PC-9 (cell line): ENCODE measurements around the gene TUBB8. TPM values are rescaled to one million over a fixed set of nuclear protein-coding genes. Genes with fewer than 3 reads are reported as not detected.
A peak's percentile ranks its signal among the peaks of the same experiment; 100 is the strongest.

Experiments
- Bru-seq: library from RNA; stranded (reverse); fragments of 400-500 nt; gene quantifications from one replicate; lab custom pipeline; 2021; lab: Mats Ljungman, UMichigan
- BruChase-seq, 2 experiments: library from RNA; stranded (reverse); fragments of 400-500 nt; gene quantifications; one replicate each; lab custom pipeline; 2021; lab: Mats Ljungman, UMichigan
- BruUV-seq: library from RNA; stranded (reverse); fragments of 400-500 nt; replicated peaks from 2 replicates; lab custom pipeline; 2021; lab: Mats Ljungman, UMichigan
- CTCF ChIA-PET: fragments of 300-600 bp; sonication (Branson Sonifier 250); formaldehyde crosslinking; loops from one replicate; lab custom pipeline; 2022; ENCODE audit warnings: antibody characterized with exemption; lab: Charles Lee
- POLR2A ChIA-PET: fragments of 300-600 bp; sonication (Branson Sonifier 250); formaldehyde crosslinking; loops from one replicate; lab custom pipeline; 2022; ENCODE audit warnings: antibody characterized with exemption; ENCODE audit not compliant: unreplicated experiment; lab: Charles Lee
- DNase-seq, 2 experiments: peaks; one replicate each; pipeline versions ENCODE4 v3.0.0 to v3.0.0-alpha.2; 2015 to 2022; ENCODE audit warnings: mixed read lengths in 1 of 2
- H2AFZ ChIP-seq: fragments of 200-600 bp; sonication (generic); 2 replicates; pipeline ENCODE4 v1.8.1; 2017; ENCODE audit warnings: antibody characterized with exemption
- H3F3A ChIP-seq: fragments of 200-600 bp; sonication (generic); 2 replicates; pipeline ENCODE4 v1.8.1; 2017; ENCODE audit warnings: antibody characterized with exemption, mild to moderate bottlenecking, low read depth; ENCODE audit not compliant: insufficient read depth
- H3K27ac ChIP-seq: fragments of 200-600 bp; sonication (generic); 2 replicates; pipeline ENCODE4 v1.6.1; 2016; ENCODE audit warnings: mixed run types
- H3K27me3 ChIP-seq: fragments of 200-600 bp; sonication (generic); 2 replicates; pipeline ENCODE4 v1.6.1; 2016; ENCODE audit warnings: low read depth, mixed run types; ENCODE audit not compliant: insufficient read depth
- H3K36me3 ChIP-seq: fragments of 200-600 bp; sonication (generic); 2 replicates; pipeline ENCODE4 v1.6.1; 2016; ENCODE audit warnings: low read depth, mixed run types
- H3K4me1 ChIP-seq: fragments of 200-600 bp; sonication (generic); replicated peaks from 2 replicates; pipeline ENCODE4 v1.6.1; 2016; ENCODE audit warnings: mixed run types; ENCODE audit not compliant: insufficient read depth
- H3K4me2 ChIP-seq: fragments of 200-600 bp; sonication (generic); 2 replicates; pipeline ENCODE4 v1.6.1; 2017; ENCODE audit warnings: mixed run types
- H3K4me3 ChIP-seq: fragments of 200-600 bp; sonication (generic); 2 replicates; pipeline ENCODE4 v1.6.1; 2016; ENCODE audit warnings: mixed run types
- H3K79me2 ChIP-seq: fragments of 200-600 bp; sonication (generic); 2 replicates; pipeline ENCODE4 v1.6.1; 2017; ENCODE audit warnings: low read depth, mixed run types
- H3K9me2 ChIP-seq: fragments of 200-600 bp; sonication (generic); 2 replicates; pipeline ENCODE4 v1.8.1; 2017; ENCODE audit warnings: mild to moderate bottlenecking; ENCODE audit not compliant: insufficient read depth
- H3K9me3 ChIP-seq: fragments of 200-600 bp; sonication (generic); 2 replicates; pipeline ENCODE4 v1.8.1; 2016; ENCODE audit warnings: low read depth; ENCODE audit not compliant: insufficient read depth
- H4K20me1 ChIP-seq: fragments of 200-600 bp; sonication (generic); 2 replicates; pipeline ENCODE4 v1.8.1; 2017; ENCODE audit not compliant: insufficient read depth
- CTCF ChIP-seq: fragments of 200-600 bp; sonication (generic); conservative IDR thresholded peaks from 2 replicates; pipeline ENCODE4 v1.6.1; 2017; ENCODE audit warnings: mixed run types, antibody characterized with exemption, mild to moderate bottlenecking, moderate library complexity
- EZH2 ChIP-seq: fragments of 200-600 bp; sonication (generic); IDR thresholded peaks from 2 replicates; pipeline ENCODE4 v1.8.0; 2017; ENCODE audit warnings: antibody characterized with exemption, low read depth
- intact Hi-C: fragments of 100-400 bp; cut with micrococcal nuclease; formaldehyde crosslinking; loops from one replicate; pipeline ENCODE4 v1.10.0; 2022; ENCODE audit not compliant: unreplicated experiment
- long read RNA-seq: library from polyadenylated mRNA; stranded (forward); transcript quantifications from one replicate; pipeline ENCODE4 v2.0.0, GENCODE V29; 2022
- total RNA-seq: library from RNA; stranded (reverse); gene quantifications from 2 replicates; pipeline ENCODE4 v1.2.3, GENCODE V29; 2021

Gene TUBB8
- total RNA-seq (0.53 and 0.59 TPM in 2 replicates), Bru-seq, nascent RNA (percentile 28 among the genes with signal in this experiment), BruChase-seq, experiment 1, labeled RNA remaining after a 2-hour chase (percentile 34 among the genes with signal in this experiment), BruChase-seq, experiment 2, labeled RNA remaining after a 6-hour chase (percentile 23 among the genes with signal in this experiment)
- long read RNA-seq, partial matches to known transcripts, result 0 of 1 reads
- long read RNA-seq, other reads (novel, unspliced or antisense), result 1 of 1 reads

- intact Hi-C loops, result no loop called here
- Histone ChIP-seq H3K9me3 (no peaks in the 10 kb centered on the region), H3F3A (no peaks in the 10 kb centered on the region), H3K4me1 (no peaks in the 10 kb centered on the region), H4K20me1 (no peaks in the 10 kb centered on the region), H3K36me3 (no peaks in the 10 kb centered on the region), H3K9me2 (no peaks in the 10 kb centered on the region), H3K27me3 (no peaks in the 10 kb centered on the region), H3K4me3 (no peak within 1 kb of the TSS), H3K79me2 (no peaks in the 10 kb centered on the region), H2AFZ (no peak within 1 kb of the TSS), H3K27ac (no peak within 1 kb of the TSS), H3K4me2 (no peak within 1 kb of the TSS)
- CTCF ChIA-PET, result no interaction called here
- no peak for TF ChIP-seq CTCF
- TF ChIP-seq EZH2, result no peak
- POLR2A ChIA-PET, result no interaction called here
- no peak for DNase-seq
- no TSS peak for BruUV-seq
These were observed at the start of gene TUBB8 for GRCh38 chr10:48996-49395. Gene TUBB8, minus strand, starts transcription at chr10:49296. Its CDS starts 58 bp downstream, at chr10:49238.

- no peak overlapping the region for H3K4me3 ChIP-seq
- H3K9me3 ChIP-seq, result peaks cover 7% of the 10 kb centered on the region; the same call in 1 of the 2 replicates
- CTCF ChIA-PET, result no interaction called here
- H3F3A ChIP-seq, result peaks cover 4% of the 10 kb centered on the region; the same call in 1 of the 2 replicates
- no peak overlapping the region for H2AFZ ChIP-seq
- BruUV-seq, result no TSS peak
- intact Hi-C loops, result no loop called here
- H3K36me3 ChIP-seq, result no peaks in the 10 kb centered on the region
- DNase-seq, result no peak
- no peaks in the 10 kb centered on the region for H3K9me2 ChIP-seq
- peaks cover 19% of the 10 kb centered on the region for H3K4me1 ChIP-seq
- TF ChIP-seq EZH2 (no peak), CTCF (no peak)
- no peaks in the 10 kb centered on the region for H3K27me3 ChIP-seq
- H4K20me1 ChIP-seq, result no peaks in the 10 kb centered on the region
- H3K4me2 ChIP-seq, result no peak overlapping the region
- POLR2A ChIA-PET, result no interaction called here
- no peaks in the 10 kb centered on the region for H3K79me2 ChIP-seq
- H3K27ac ChIP-seq, result no peak overlapping the region
These were observed 47.4 kb upstream of the TUBB8 start for GRCh38 chr10:96466-96865.

- ChIA-PET POLR2A (interaction anchor here (0.6 kb wide), 1 partner anchor 20 kb away, joined by 27 read pairs; no protein-coding TSS in a partner anchor), CTCF (no interaction called here)
- Histone ChIP-seq H3K27me3 (no peaks in the 10 kb centered on the region), H3K4me1 (peaks cover 19% of the 10 kb centered on the region), H3K4me2 (no peak overlapping the region), H3K4me3 (no peak overlapping the region), H3K9me2 (no peaks in the 10 kb centered on the region), H3K9me3 (peaks cover 7% of the 10 kb centered on the region; the same call in 1 of the 2 replicates), H3K27ac (no peak overlapping the region), H3K36me3 (no peaks in the 10 kb centered on the region), H2AFZ (no peak overlapping the region), H3K79me2 (no peaks in the 10 kb centered on the region), H3F3A (peaks cover 4% of the 10 kb centered on the region; the same call in 1 of the 2 replicates), H4K20me1 (no peaks in the 10 kb centered on the region)
- no peak for TF ChIP-seq CTCF
- no peak for TF ChIP-seq EZH2
- no TSS peak for BruUV-seq
- intact Hi-C loops, result no loop called here
- no peak for DNase-seq
These were observed 46.4 kb upstream of the TUBB8 start for GRCh38 chr10:95356-96115.
